Immature natural killer cell (primary cell): Measurements from ENCODE around the gene SPDYA. TPM values are rescaled to one million over a fixed set of nuclear protein-coding genes. Genes with fewer than 3 reads are reported as not detected.
"Not testable (repeated sequence)": the region's sequence is repeated elsewhere in the genome, so short reads cannot be mapped to it uniquely, and the experiment has no call there.

Experiments used
- DNase-seq, 3 donors: peaks; one replicate each; pipeline ENCODE4 v3.0.0; 2022; ENCODE audit warnings: mixed read lengths in 1 of 3
- H3K27ac Mint-ChIP-seq, 6 donors: one replicate each; pipeline ENCODE4 v1.8.0; 2020; ENCODE audit warnings: mixed read lengths in 6 of 6, mild to moderate bottlenecking in 5 of 6, inconsistent platforms in 4 of 6, moderate library complexity in 3 of 6
- H3K27me3 Mint-ChIP-seq, 3 donors: one replicate each; pipeline ENCODE4 v1.8.0; 2020 to 2021; ENCODE audit warnings: low read depth in 3 of 3, mild to moderate bottlenecking in 3 of 3, mixed read lengths in 3 of 3, moderate library complexity in 3 of 3, inconsistent platforms in 1 of 3
- H3K36me3 Mint-ChIP-seq, 3 donors: one replicate each; pipeline ENCODE4 v1.8.0; 2020; ENCODE audit warnings: mixed read lengths in 3 of 3, inconsistent platforms in 2 of 3, mild to moderate bottlenecking in 2 of 3
- H3K4me1 Mint-ChIP-seq, 2 donors: one replicate each; pipeline ENCODE4 v1.8.0; 2020; ENCODE audit warnings: inconsistent platforms in 2 of 2, mild to moderate bottlenecking in 2 of 2, mixed read lengths in 2 of 2, moderate library complexity in 1 of 2
- H3K4me3 Mint-ChIP-seq, 5 donors: one replicate each; pipeline ENCODE4 v1.8.0; 2020; ENCODE audit warnings: mild to moderate bottlenecking in 5 of 5, mixed read lengths in 5 of 5, inconsistent platforms in 3 of 5, moderate library complexity in 3 of 5
- H3K9me3 Mint-ChIP-seq, 6 donors: one replicate each; pipeline ENCODE4 v1.8.0; 2020; ENCODE audit warnings: mild to moderate bottlenecking in 6 of 6, mixed read lengths in 6 of 6, inconsistent platforms in 4 of 6, moderate library complexity in 3 of 6
- polyA plus RNA-seq, 3 donors: library from polyadenylated mRNA; unstranded; fragments of 300-500 nt; fragmentation: Illumina TruSeq; gene quantifications; one replicate each; pipeline ENCODE4 v1.2.3, GENCODE V29; 2021

Gene SPDYA
- polyA plus RNA-seq, 3 donors from 2014 or later = not detected

DNA sequence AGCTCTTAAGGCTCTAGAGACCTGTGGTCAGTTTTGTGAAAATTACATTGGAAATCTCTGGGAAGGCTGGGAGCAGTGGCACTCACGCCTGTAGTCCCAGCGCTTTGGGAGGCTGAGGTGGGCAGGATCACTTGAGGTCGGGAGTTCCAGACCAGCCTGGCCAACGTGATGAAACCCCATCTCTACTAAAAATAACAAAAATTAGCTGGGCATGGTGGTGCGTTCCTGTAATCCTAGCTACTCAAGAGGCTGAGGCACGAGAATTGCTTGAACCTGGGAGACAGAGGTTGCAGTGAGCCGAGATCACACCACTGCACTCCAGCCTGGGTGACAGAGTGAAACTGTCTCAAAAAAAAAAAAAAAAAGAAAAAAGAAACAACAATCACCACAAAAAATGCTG lies 26.1 kb upstream of the SPDYA start:
- not testable (repeated sequence) for H3K4me3 Mint-ChIP-seq, DNase-seq, H3K9me3 Mint-ChIP-seq, H3K27ac Mint-ChIP-seq
- Mint-ChIP-seq H3K4me1 (peaks cover 0 to 12% of the 10 kb centered on the region in 2 donors), H3K27me3 (peaks cover 4 to 10% (median 8%) of the 10 kb centered on the region in 3 donors), H3K36me3 (peaks cover 19 to 39% (median 24%) of the 10 kb centered on the region in 3 donors)

- H3K4me3 Mint-ChIP-seq = no peak overlapping the region
- H3K27me3 Mint-ChIP-seq = peaks cover 0 to 5% (median 2%) of the 10 kb centered on the region in 3 donors
- DNase-seq = no peak
- peaks cover 9 to 42% (median 14%) of the 10 kb centered on the region in 3 donors for H3K36me3 Mint-ChIP-seq
- peaks cover 23 to 46% of the 10 kb centered on the region in 2 donors for H3K4me1 Mint-ChIP-seq
- no peaks in the 10 kb centered on the region for H3K9me3 Mint-ChIP-seq
- H3K27ac Mint-ChIP-seq = peak overlapping the region in 3 of 6 donors; percentile 9 to 65 (median 58)
Observed at GRCh38 chr2:28796620-28797019, 14.0 kb upstream of the SPDYA start.

DNA sequence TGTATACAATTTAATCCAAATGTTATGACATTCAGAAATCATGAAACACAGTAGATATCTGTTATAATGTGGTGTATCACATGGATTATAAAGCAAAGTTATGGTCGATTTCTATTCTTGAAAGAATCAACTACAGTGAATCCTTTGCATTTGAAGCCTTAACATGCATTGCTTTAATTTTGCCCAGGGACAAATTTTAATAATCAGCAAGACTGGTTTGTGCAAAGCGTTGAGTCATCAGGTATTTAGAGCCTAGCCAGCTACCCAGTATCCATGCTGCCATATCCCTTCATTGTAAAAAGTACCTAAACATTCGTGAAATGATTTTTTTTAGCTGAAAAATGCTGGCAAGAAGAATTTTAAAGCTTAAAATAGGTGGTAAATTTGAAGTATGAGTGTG lies 8.9 kb upstream of the SPDYA start:
- no peaks in the 10 kb centered on the region for H3K9me3 Mint-ChIP-seq
- peak overlapping the region in 2 of 6 donors; percentile 12 to 51 for H3K27ac Mint-ChIP-seq
- no peak for DNase-seq
- H3K4me1 Mint-ChIP-seq = peaks cover 7 to 33% of the 10 kb centered on the region in 2 donors
- H3K27me3 Mint-ChIP-seq = no peaks in the 10 kb centered on the region
- peaks cover 7 to 33% (median 8%) of the 10 kb centered on the region in 3 donors for H3K36me3 Mint-ChIP-seq
- no peak overlapping the region for H3K4me3 Mint-ChIP-seq

GRCh38 chr2:28802975-28803429 lies 7.6 kb upstream of the SPDYA start:
- Mint-ChIP-seq H3K4me1 (peaks cover 1 to 23% of the 10 kb centered on the region in 2 donors), H3K27me3 (no peaks in the 10 kb centered on the region), H3K27ac (peak overlapping the region in 2 of 6 donors; percentile 24 to 48), H3K9me3 (no peaks in the 10 kb centered on the region), H3K36me3 (peaks cover 7 to 25% (median 8%) of the 10 kb centered on the region in 3 donors), H3K4me3 (no peak overlapping the region)
- DNase-seq = no peak

- H3K4me1 Mint-ChIP-seq = peaks cover 20 to 31% of the 10 kb centered on the region in 2 donors
- no peak for DNase-seq
- H3K27ac Mint-ChIP-seq = peak overlapping the region; percentile 85 to 94 (median 90)
- H3K9me3 Mint-ChIP-seq = no peaks in the 10 kb centered on the region
- peaks cover 2 to 5% (median 4%) of the 10 kb centered on the region in 3 donors for H3K27me3 Mint-ChIP-seq
- H3K36me3 Mint-ChIP-seq = peaks cover 3 to 8% (median 7%) of the 10 kb centered on the region in 3 donors
- H3K4me3 Mint-ChIP-seq = peak overlapping the region; percentile 86 to 91 (median 88)
Observed at GRCh38 chr2:28809927-28810326, 707 bp upstream of the SPDYA start.

DNA sequence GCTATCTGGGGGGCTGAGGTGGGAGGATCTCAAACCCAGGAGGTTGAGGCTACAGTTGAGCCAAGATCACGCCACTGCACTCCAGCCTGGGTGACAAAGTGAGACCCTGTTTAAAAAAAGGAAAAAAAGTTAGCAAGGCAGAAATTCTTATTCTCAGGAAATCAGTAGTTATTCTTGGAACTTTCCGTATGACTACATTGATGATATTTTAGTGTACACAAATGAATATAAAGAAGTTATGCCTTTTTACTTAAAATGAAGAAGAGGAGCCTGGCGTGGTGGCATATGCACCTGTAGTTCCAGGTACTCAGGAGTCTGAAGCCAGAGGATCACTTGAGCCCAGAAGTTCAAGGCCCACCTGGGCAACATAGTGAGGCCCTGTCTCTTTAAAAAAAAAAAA lies 7.4 kb downstream of the SPDYA start:
- Mint-ChIP-seq H3K36me3 (no peaks in the 10 kb centered on the region), H3K27ac (no peak overlapping the region), H3K27me3 (peaks cover 0 to 2% (median 0%) of the 10 kb centered on the region in 3 donors), H3K4me1 (peaks cover 4 to 6% of the 10 kb centered on the region in 2 donors), H3K9me3 (no peaks in the 10 kb centered on the region), H3K4me3 (no peak overlapping the region)
- DNase-seq = no peak

DNA sequence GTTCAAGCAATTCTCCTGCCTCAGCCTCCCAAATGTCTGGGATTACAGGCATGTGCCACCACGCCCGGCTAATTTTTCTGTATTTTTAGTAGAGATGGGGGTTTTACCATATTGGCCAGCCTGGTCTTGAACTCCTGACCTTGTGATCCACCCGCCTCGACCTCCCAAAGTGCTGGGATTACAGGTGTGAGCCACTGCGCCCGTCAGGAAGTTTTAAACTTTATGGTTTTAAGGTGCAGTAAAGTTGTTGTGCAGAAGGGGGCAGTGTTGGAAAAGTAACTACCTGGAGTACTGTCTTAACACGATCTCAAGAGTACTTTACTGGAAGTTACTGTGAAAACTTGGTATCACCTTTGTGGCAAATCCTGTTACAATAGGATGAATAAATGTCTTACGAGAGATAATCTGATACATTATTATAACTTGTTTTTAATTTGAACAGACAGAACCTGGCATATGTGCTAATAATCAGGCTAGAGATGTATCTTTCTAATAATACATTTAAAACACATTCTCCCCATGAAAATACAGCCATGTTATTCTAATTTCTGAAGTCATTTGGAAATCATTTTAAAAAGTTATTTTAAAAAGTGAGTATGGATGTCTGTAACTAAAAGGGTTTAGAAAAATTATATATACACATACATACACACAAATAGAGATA lies 10.8 kb downstream of the SPDYA start:
- Mint-ChIP-seq H3K36me3 (no peaks in the 10 kb centered on the region), H3K9me3 (no peaks in the 10 kb centered on the region), H3K4me3 (no peak overlapping the region), H3K27ac (peak overlapping the region in 2 of 6 donors; percentile 59 to 72), H3K27me3 (peaks cover 0 to 2% (median 0%) of the 10 kb centered on the region in 3 donors), H3K4me1 (peaks cover 4 to 6% of the 10 kb centered on the region in 2 donors)
- DNase-seq = peak; percentile 56 to 62 (median 57)

DNA sequence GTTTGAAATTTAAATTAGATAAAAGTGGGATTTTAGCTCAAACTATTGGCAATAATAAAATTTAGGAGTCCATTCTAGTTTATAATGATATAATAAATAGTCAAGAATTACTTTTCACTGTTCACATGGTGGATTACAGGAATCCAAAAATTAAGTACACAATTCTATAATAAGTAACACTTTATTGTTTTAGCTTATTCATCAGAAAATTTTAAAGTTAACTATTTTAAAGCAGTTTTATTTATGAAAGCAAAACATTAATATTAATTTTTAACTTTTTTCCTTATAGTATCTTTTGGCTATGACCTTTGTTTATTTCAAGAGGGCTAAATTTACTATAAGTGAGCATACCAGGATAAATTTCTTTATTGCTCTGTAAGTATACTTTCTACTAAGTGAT lies 11.4 kb downstream of the SPDYA start:
- Mint-ChIP-seq H3K36me3 (no peaks in the 10 kb centered on the region), H3K9me3 (no peaks in the 10 kb centered on the region), H3K27me3 (no peaks in the 10 kb centered on the region), H3K4me1 (peaks cover 4 to 6% of the 10 kb centered on the region in 2 donors), H3K27ac (no peak overlapping the region), H3K4me3 (no peak overlapping the region)
- no peak for DNase-seq

- no peaks in the 10 kb centered on the region for H3K9me3 Mint-ChIP-seq
- no peak overlapping the region for H3K4me3 Mint-ChIP-seq
- DNase-seq = no peak
- no peaks in the 10 kb centered on the region for H3K27me3 Mint-ChIP-seq
- no peak overlapping the region for H3K27ac Mint-ChIP-seq
- no peaks in the 10 kb centered on the region for H3K36me3 Mint-ChIP-seq
- H3K4me1 Mint-ChIP-seq = peaks cover 4 to 6% of the 10 kb centered on the region in 2 donors
Observed at GRCh38 chr2:28824207-28824606, 13.6 kb downstream of the SPDYA start.

- H3K27ac Mint-ChIP-seq = no peak overlapping the region
- no peak for DNase-seq
- H3K4me3 Mint-ChIP-seq = no peak overlapping the region
- no peaks in the 10 kb centered on the region for H3K36me3 Mint-ChIP-seq
- H3K27me3 Mint-ChIP-seq = no peaks in the 10 kb centered on the region
- peaks cover 4 to 6% of the 10 kb centered on the region in 2 donors for H3K4me1 Mint-ChIP-seq
- no peaks in the 10 kb centered on the region for H3K9me3 Mint-ChIP-seq
Observed at GRCh38 chr2:28824870-28825269, 14.2 kb downstream of the SPDYA start.

GRCh38 chr2:28828382-28828781 lies 17.7 kb downstream of the SPDYA start:
- Mint-ChIP-seq H3K36me3 (no peaks in the 10 kb centered on the region), H3K4me3 (no peak overlapping the region), H3K9me3 (no peaks in the 10 kb centered on the region), H3K27ac (no peak overlapping the region), H3K4me1 (no peaks in the 10 kb centered on the region), H3K27me3 (no peaks in the 10 kb centered on the region)
- DNase-seq = no peak

DNA sequence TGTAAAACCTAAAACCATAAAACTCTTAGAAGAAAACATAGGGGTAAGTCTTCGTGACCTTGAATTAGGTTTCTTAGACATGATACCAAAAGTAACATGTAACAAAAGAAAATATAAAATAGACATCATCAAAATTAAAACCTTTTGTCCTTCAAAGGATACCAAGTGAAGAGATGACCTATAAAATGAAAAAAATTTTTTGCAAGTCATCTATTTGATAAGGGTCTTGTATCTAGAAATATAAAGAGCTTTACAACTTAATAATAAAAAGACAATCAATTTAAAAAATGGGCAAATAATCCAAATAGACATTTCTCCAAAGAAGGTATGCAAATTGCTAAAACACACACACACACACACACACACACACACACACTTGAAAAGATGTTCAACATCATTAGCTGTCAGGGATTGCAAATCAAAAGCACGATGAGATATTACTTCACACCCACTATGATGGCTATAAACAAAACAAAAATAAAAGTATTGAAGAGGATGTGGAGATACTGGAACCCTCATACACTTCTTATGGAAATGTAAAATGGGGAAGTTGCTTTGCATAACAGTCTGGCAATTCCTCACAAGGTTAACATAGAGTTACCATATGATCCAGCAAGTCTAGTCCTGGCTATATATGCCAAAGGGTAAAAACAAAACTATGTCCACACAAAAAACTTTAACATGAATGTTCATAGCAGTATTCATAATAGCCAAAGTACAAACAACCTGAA lies 23.3 kb downstream of the SPDYA start:
- no peak overlapping the region for H3K4me3 Mint-ChIP-seq
- no peaks in the 10 kb centered on the region for H3K9me3 Mint-ChIP-seq

DNA sequence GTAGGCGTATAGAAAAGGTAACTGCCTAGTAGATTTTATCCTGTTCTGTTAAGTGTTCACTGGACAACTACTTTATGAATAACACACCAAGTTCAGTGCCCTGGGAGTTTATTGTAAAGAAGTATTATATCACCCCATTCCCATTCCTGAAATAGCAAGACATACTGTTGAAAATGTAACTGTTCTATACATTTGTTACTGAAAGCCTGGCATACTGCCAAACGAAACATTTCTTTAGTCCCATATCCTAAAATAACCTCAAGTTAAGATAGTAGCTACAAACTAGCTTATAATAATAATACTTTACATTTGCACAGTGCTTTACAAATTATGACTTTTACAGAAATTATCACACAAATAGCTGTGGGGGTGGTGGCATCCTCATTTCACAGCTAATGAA lies 25.1 kb downstream of the SPDYA start:
- H3K27me3 Mint-ChIP-seq = peaks cover 0 to 5% (median 2%) of the 10 kb centered on the region in 3 donors
- DNase-seq = no peak
- no peak overlapping the region for H3K4me3 Mint-ChIP-seq
- no peak overlapping the region for H3K27ac Mint-ChIP-seq
- no peaks in the 10 kb centered on the region for H3K36me3 Mint-ChIP-seq
- no peaks in the 10 kb centered on the region for H3K4me1 Mint-ChIP-seq
- no peaks in the 10 kb centered on the region for H3K9me3 Mint-ChIP-seq

More for the DNA sequence above, 23.3 kb downstream of the SPDYA start:
- DNase-seq = no peak
- Mint-ChIP-seq H3K27ac (peak overlapping the region in 1 of 6 donors; percentile 46), H3K27me3 (peaks cover 0 to 5% (median 2%) of the 10 kb centered on the region in 3 donors), H3K36me3 (no peaks in the 10 kb centered on the region), H3K4me1 (no peaks in the 10 kb centered on the region)

DNA sequence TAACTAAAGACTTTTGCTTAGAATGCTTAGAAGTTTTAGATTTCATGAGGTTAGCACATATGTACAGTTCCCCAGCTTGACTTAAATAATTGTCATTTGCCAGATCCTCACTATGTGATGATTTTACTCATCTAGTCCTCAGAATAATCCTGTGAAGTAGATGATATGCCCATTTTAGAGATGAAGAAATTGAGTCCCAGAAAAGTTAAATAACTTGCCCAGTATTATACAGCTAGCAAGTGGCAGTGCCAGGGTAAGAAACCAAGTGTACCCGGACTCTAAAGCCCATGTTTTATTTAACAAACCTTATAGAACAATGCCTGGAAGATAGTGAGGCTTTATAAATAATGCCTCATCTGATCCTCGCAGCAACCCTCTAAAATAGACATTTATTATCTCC lies 28.3 kb downstream of the SPDYA start:
- no peak overlapping the region for H3K27ac Mint-ChIP-seq
- DNase-seq = no peak
- H3K4me1 Mint-ChIP-seq = no peaks in the 10 kb centered on the region
- no peaks in the 10 kb centered on the region for H3K9me3 Mint-ChIP-seq
- no peaks in the 10 kb centered on the region for H3K36me3 Mint-ChIP-seq
- no peak overlapping the region for H3K4me3 Mint-ChIP-seq
- H3K27me3 Mint-ChIP-seq = peaks cover 0 to 5% (median 2%) of the 10 kb centered on the region in 3 donors
